Activated naive CD4-positive, alpha-beta T cell treated with anti-CD3 and anti-CD28 coated beads, Interleukin-2, amount 50 U/mL, for 72 hours (primary cell): Measurements from ENCODE around the gene SYMPK. TPM values are rescaled to one million over a fixed set of nuclear protein-coding genes. Genes with fewer than 3 reads are reported as not detected.

ENCODE experiments used
- ATAC-seq, 2 donors: fragments of 150-1000 bp; cut with Tn5 transposase; 2 replicates each; pipeline ENCODE4 v1.10.0; 2021; ENCODE audit warnings: mild to moderate bottlenecking in 2 of 2, moderate library complexity in 2 of 2
- DNase-seq, 2 donors: peaks; one replicate each; pipeline ENCODE4 v3.0.0; 2021 to 2022; ENCODE audit warnings: low spot score in 2 of 2
- H3K27ac Mint-ChIP-seq, 2 donors: one replicate each; pipeline ENCODE4 v1.8.0; 2022; ENCODE audit warnings: mild to moderate bottlenecking in 2 of 2, mixed read lengths in 2 of 2
- H3K36me3 Mint-ChIP-seq, 2 donors: one replicate each; pipeline ENCODE4 v1.8.0; 2022; ENCODE audit warnings: mixed read lengths in 2 of 2
- H3K9me3 Mint-ChIP-seq, 2 donors: one replicate each; pipeline ENCODE4 v1.8.0; 2022; ENCODE audit warnings: mixed read lengths in 2 of 2
- total RNA-seq, 2 donors: library from RNA; stranded (reverse); gene quantifications; one replicate each; pipeline ENCODE4 v1.2.3, GENCODE V29; 2022

SYMPK gene
- total RNA-seq, 2 donors from 2014 or later, result 85.8 to 118 TPM

DNA sequence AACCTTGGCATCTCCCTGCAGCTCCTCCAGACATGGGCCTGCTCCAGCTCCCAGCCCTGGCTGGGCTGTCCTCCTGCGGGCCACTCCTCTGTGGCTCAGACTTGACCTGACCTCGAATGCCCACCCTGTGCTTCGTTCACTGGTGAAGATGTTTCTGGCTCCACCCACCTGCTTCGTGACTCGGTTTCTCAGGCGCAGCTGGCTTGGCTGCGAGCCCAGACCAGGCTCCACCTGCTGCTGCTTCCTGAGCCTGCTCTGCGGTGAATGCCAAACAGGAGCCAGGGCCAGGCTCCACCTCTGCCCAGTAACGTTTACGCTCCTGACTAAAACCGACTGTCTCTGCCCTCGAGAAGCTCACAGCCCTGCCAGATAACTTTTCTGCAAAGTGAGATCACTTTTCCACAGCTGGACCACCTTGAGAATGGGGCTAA, 38.9 kb downstream of the SYMPK start:
- DNase-seq (no peak), ATAC-seq (no peak)
- Mint-ChIP-seq H3K36me3 (peaks cover 12 to 16% of the 10 kb centered on the region in 2 donors), H3K9me3 (no peaks in the 10 kb centered on the region), H3K27ac (peak overlapping the region in 1 of 2 donors; percentile 88)

DNA sequence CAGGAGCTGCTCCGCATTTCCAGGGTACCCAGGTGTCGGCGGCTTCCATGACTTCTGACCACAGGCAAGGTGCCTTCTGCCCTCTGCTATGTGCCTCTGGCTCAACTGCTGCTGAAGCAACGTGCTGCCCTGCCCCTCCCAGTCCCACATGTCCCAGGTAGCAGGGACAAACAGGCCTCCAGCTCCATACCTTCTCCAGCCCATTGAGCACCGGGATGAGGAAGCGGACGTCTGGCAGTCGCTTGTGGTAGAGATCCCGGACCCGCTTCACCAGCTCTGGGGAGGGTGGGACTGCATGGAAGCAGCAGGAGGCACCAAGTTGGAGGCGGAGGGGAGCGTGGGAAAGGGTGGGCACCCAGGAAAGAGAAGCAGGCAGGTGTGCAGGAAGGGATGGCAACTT, 39.8 kb downstream of the SYMPK start:
- DNase-seq (no peak), ATAC-seq (no peak)
- Mint-ChIP-seq H3K36me3 (peaks cover 3 to 11% of the 10 kb centered on the region in 2 donors), H3K27ac (no peak overlapping the region), H3K9me3 (no peaks in the 10 kb centered on the region)

DNA sequence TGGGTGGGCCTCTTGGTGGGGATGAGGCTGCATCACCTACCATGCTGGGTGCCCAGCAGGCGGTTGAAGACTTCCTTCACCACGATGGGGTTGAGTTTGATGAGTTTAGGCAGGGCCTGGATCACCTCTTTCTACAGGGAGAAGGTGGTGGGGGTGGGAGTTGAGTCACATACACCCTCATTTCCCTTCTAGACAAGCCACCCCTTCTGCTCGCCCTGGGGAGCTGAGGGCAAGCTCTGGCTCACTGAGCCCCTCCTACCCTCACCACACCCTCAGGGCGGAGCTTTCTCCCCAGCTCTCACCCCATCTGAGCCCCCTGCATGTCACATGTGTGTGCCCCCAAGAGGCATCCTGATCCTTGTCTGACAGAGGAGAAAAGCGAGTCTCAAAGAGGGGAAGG, 40.2 kb downstream of the SYMPK start:
- no peak for ATAC-seq
- H3K27ac Mint-ChIP-seq, result no peak overlapping the region
- DNase-seq, result no peak
- H3K36me3 Mint-ChIP-seq, result peaks cover 0 to 7% of the 10 kb centered on the region in 2 donors
- no peaks in the 10 kb centered on the region for H3K9me3 Mint-ChIP-seq

- Mint-ChIP-seq H3K27ac (peak overlapping the region in 1 of 2 donors; percentile 61), H3K9me3 (no peaks in the 10 kb centered on the region), H3K36me3 (peaks cover 0 to 7% of the 10 kb centered on the region in 2 donors)
- ATAC-seq (no peak), DNase-seq (no peak)
Measured at GRCh38 chr19:45821570-45821969, 41.4 kb downstream of the SYMPK start.

DNA sequence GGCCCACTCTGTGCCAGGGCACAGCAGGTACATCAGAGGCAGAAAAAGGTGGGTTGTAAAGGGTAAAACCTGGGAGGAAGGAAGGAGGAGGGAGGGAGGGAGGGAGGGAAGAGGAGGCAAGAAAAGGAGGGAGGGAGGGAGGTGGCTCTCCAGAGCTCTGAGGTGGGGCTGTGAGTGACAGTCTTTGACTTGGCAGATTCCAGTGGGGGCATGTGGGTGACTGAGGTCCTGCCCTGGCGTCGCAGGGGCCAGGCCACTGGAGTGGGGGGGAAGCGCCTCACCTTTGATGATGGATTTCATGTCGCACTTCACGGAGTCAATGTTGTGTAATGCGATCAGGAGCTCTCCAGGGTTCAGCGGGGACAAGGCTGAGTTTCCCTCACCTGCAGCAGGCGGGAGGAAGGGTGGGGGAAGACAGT, 41.8 kb downstream of the SYMPK start:
- ATAC-seq (no peak), DNase-seq (no peak)
- Mint-ChIP-seq H3K9me3 (no peaks in the 10 kb centered on the region), H3K36me3 (peaks cover 0 to 6% of the 10 kb centered on the region in 2 donors), H3K27ac (peak overlapping the region in 1 of 2 donors; percentile 61)

DNA sequence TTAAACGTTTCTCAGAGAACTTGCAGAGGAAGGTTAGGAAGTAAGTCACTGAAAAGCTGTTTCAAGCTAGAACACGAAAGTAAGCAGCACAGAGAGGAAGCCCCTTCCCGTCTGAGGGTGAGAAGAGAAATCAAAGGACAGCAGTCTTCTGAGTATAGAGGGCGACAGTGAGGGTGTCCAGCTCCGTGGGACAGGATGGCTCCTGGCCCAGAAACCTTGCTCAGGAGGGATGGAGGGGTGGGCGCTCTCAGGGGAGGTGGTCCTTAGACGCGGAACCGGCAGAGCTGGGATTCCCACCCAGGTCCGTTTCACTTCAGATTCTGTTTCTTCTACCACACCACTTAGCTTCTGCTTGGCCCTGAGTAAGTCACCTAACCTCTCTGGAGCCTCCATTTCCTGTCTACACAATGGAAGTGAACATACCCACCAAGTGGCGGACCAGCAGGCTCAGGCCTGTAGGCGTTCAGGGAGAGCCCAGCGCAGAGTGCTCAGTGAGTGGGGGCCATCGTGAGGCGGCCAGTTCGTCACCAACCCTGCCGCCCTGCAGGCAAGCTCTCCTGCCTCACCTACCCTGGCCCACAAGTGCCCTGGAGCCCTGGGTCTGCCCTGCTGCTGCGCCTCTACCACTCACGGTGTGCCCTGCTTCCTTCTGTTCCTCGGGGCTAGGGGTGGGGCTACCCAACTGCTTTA, 42.4 kb downstream of the SYMPK start:
- ATAC-seq (no peak), DNase-seq (no peak)
- H3K36me3 Mint-ChIP-seq, result peaks cover 0 to under 1% of the 10 kb centered on the region in 2 donors
- peak overlapping the region in 1 of 2 donors; percentile 74 for H3K27ac Mint-ChIP-seq
- no peaks in the 10 kb centered on the region for H3K9me3 Mint-ChIP-seq

DNA sequence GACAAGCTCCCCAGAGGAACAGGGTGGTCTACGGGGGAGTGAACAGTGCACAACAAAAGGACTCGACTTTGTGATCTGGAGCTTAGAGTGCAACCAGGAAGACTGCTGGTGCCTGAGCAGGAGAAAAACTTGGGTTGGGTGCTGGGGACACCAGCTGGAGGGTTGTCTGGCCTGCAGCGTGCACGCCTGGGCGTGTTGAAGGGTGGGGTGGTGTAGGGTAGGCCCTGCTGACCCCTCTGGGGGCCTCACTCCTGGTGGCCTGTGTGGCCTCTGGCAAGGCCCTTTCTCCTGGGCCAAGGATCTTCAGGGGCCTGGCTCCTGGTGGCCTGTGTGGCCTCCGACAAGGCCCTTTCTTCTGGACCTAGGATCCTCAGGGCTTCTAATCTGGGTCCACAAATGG, 43.2 kb downstream of the SYMPK start:
- H3K36me3 Mint-ChIP-seq, result no peaks in the 10 kb centered on the region
- DNase-seq (no peak), ATAC-seq (no peak)
- peak overlapping the region; percentile 50 to 74 for H3K27ac Mint-ChIP-seq
- H3K9me3 Mint-ChIP-seq, result no peaks in the 10 kb centered on the region

- Mint-ChIP-seq H3K27ac (no peak overlapping the region), H3K9me3 (no peaks in the 10 kb centered on the region), H3K36me3 (no peaks in the 10 kb centered on the region)
- DNase-seq (no peak), ATAC-seq (peak; percentile 5 to 19)
Measured at GRCh38 chr19:45817725-45818301, 45.1 kb downstream of the SYMPK start.

GRCh38 chr19:45817010-45817724, 45.8 kb downstream of the SYMPK start:
- H3K36me3 Mint-ChIP-seq, result no peaks in the 10 kb centered on the region
- no peaks in the 10 kb centered on the region for H3K9me3 Mint-ChIP-seq
- H3K27ac Mint-ChIP-seq, result peak overlapping the region in 1 of 2 donors; percentile 44
- peak; percentile 95 for ATAC-seq
- DNase-seq, result peak; percentile 92 to 99

DNA sequence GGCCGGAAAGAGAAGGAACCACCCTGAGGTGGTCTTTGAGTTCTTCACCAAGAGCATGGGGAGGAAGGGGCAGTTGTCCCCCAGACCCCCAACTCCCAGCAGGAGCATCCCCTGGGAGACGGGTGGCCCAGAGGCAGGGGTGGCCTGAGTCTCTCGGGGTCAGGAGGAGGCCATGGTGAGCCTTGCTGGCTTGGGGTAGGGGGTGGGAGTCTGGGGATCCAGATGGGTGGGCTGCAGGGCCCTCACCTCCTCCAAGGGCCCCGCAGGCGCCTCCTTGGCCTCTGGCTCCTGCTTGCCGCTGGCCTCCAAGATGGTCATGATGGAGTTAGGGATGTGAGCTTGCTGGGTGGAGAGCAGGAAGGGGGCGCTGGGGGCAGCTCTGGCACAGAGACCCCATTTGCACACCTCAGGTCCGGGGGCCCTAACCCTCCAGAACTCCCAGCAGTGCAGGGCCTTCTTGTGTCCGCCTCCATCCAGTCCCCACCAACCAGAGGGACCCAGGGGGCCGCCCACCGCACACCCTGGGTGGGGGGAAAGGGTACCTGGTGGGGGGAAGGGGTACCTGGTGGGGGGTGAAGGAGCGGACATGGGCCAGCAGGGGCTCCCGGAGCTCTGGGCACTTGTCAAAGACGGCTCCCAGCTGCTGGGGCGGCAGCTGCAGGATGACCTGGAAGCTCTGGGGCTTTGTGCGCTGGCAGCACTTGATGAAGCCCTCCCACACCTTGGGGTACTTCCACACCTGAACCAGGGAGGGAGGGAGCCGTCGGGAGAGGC, 46.5 kb downstream of the SYMPK start:
- H3K27ac Mint-ChIP-seq, result no peak overlapping the region
- no peaks in the 10 kb centered on the region for H3K36me3 Mint-ChIP-seq
- DNase-seq, result no peak
- no peak for ATAC-seq
- H3K9me3 Mint-ChIP-seq, result no peaks in the 10 kb centered on the region

DNA sequence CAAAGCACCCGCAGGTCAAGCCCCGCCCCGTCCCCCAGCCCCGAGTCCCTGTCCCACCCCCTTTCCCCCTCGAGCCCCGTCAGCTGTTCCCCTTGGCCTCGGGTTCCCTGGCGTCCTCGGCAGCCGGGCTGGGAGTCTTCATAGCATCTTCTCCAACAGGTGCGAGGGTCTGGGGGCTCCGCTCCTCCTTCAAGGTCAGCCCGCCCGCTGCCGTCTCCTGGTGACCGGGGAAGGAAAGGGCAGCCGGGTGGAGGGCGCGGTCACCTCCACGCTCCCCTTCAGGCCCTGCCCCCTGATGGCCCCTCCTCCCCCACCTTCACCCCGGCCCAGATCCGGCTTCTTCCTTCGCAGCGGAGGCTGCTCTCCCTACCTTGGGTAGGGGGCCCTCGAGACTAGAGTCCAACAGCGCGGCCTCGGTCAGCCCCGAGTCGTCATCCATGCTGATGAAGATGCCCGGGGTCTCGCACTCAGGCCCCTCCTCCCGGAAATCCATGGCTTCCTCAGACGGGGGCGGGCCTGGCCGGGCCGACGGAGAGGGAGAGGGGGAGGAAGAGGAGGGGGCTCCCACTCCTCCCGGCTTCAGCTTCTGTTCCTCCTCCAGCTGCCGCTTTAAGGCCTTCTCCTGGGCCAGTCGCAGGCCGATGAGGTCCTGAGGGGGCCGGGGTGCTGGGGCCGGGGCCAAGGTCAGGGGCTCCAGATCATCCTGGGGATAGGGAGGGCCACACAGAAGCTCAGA, 47.3 kb downstream of the SYMPK start:
- H3K9me3 Mint-ChIP-seq, result no peaks in the 10 kb centered on the region
- DNase-seq (no peak), ATAC-seq (no peak)
- H3K36me3 Mint-ChIP-seq, result no peaks in the 10 kb centered on the region
- H3K27ac Mint-ChIP-seq, result no peak overlapping the region

GRCh38 chr19:45814851-45815480, 48.0 kb downstream of the SYMPK start, which contains the start of gene RSPH6A:
RSPH6A (minus strand) TSS chr19:45815308; CDS start chr19:45815176, 132 bp downstream.
- DNase-seq (no peak), ATAC-seq (no peak)
- H3K27ac Mint-ChIP-seq, result peak within 1 kb of the TSS in 1 of 2 donors; percentile 36
- no peaks in the 10 kb centered on the region for H3K36me3 Mint-ChIP-seq
- no peaks in the 10 kb centered on the region for H3K9me3 Mint-ChIP-seq

- peak overlapping the region in 1 of 2 donors; percentile 36 for H3K27ac Mint-ChIP-seq
- no peaks in the 10 kb centered on the region for H3K9me3 Mint-ChIP-seq
- ATAC-seq (no peak), DNase-seq (no peak)
- H3K36me3 Mint-ChIP-seq, result no peaks in the 10 kb centered on the region
Measured at GRCh38 chr19:45814166-45814780, 48.7 kb downstream of the SYMPK start.

DNA sequence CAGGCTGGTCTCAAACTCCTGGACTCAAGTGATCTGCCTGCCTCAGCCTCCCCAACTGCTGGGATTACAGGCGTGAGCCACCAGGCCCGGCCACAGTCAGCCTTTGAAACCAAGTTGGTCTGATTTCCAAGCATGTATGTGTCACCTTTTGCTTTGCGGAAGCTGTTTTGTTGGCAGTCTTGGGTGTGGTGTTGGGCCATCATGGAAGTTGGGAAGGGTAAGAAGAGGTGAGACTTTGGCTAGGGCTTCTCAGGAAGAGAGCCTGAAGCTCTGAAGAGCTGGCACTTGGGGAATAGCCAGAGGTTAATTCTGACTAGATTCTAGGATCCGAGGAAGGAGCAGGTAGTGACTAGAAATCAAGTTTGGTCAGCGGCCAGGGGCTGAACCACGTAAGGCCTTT, 50.6 kb downstream of the SYMPK start:
- no peaks in the 10 kb centered on the region for H3K9me3 Mint-ChIP-seq
- ATAC-seq, result no peak

DNA sequence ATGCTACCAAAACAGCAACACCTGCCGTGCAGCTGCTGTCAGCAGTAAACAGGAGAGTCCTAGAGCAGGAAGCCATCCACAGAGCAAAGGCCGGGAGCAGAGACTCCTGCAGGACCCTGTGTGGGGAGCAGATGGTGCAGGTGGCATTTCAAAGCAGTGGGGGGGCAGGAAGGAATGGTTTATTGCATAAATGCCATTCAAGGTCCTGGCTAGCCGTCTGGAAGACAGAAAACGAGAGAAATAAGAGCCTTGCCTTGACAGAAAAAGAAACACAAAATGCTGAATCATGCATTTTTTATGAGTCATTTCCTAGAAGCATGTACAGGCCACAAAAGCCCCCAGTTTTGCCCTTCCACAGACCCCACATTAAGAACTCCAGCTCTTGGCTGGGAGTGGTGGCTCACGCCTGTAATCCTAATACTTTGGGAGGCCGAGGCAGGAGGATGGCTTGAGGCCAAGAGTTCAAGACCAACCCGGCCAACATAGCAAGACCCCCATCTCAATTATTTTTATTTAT, 53.2 kb downstream of the SYMPK start:
- H3K9me3 Mint-ChIP-seq, result no peaks in the 10 kb centered on the region
- DNase-seq (no peak), ATAC-seq (peak in 1 of 2 donors; percentile 47)
- peak overlapping the region in 1 of 2 donors; percentile 76 for H3K27ac Mint-ChIP-seq
- no peaks in the 10 kb centered on the region for H3K36me3 Mint-ChIP-seq

More for the DNA sequence above, 50.6 kb downstream of the SYMPK start:
- H3K36me3 Mint-ChIP-seq, result no peaks in the 10 kb centered on the region
- no peak overlapping the region for H3K27ac Mint-ChIP-seq
- no peak for DNase-seq
